ENCODE measurements around the gene ABHD18.

DNA sequence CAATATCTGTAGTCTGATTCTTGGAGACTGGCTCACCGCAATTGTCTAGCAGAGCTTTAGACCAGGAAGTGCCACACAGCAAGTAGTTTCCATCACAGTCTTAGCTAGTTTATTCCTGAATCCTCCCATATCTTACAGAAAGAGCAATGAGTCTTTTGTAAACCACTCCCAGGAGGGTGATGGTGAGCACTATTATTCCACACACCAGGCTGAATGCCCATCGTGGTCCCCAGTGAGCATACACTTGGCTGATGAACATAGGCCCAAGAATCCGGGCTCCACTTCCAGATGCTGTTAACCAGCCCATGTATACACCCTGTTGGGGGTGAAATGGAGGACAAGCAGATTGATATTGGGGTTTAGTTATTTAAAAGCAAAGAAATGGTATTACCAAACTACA, 44.7 kb upstream of the ABHD18 start:
- no peak for TF ChIP-seq EZH2phosphoT487 (IDR thresholded peaks at IDR 0.05; ENCODE audit: borderline replicate concordance, low read depth)
- no peak for TF ChIP-seq CTCF (IDR thresholded peaks at IDR 0.05)
- TF ChIP-seq GABPA (IDR thresholded peaks at IDR 0.05; ENCODE audit: low read depth): no peak
- TF ChIP-seq ZBTB33 (IDR thresholded peaks at IDR 0.05; ENCODE audit: borderline replicate concordance, low read depth): no peak
- TF ChIP-seq, protein P1, sequence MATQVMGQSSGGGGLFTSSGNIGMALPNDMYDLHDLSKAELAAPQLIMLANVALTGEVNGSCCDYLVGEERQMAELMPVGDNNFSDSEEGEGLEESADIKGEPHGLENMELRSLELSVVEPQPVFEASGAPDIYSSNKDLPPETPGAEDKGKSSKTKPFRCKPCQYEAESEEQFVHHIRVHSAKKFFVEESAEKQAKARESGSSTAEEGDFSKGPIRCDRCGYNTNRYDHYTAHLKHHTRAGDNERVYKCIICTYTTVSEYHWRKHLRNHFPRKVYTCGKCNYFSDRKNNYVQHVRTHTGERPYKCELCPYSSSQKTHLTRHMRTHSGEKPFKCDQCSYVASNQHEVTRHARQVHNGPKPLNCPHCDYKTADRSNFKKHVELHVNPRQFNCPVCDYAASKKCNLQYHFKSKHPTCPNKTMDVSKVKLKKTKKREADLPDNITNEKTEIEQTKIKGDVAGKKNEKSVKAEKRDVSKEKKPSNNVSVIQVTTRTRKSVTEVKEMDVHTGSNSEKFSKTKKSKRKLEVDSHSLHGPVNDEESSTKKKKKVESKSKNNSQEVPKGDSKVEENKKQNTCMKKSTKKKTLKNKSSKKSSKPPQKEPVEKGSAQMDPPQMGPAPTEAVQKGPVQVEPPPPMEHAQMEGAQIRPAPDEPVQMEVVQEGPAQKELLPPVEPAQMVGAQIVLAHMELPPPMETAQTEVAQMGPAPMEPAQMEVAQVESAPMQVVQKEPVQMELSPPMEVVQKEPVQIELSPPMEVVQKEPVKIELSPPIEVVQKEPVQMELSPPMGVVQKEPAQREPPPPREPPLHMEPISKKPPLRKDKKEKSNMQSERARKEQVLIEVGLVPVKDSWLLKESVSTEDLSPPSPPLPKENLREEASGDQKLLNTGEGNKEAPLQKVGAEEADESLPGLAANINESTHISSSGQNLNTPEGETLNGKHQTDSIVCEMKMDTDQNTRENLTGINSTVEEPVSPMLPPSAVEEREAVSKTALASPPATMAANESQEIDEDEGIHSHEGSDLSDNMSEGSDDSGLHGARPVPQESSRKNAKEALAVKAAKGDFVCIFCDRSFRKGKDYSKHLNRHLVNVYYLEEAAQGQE (IDR thresholded peaks at IDR 0.05; ENCODE audit: low read depth, low read length): no peak
- TF ChIP-seq JUND (IDR thresholded peaks at IDR 0.05): no peak
- TF ChIP-seq PBX3 (IDR thresholded peaks at IDR 0.05): no peak
- no peak for TF ChIP-seq EP300 (IDR thresholded peaks at IDR 0.05; ENCODE audit: borderline replicate concordance in 1 of 2, low read depth in 1 of 2, low read length in 1 of 2)
- no peak for TF ChIP-seq RFX5 (IDR thresholded peaks at IDR 0.05; ENCODE audit: low read length)
- no peak for TF ChIP-seq MEF2A (IDR thresholded peaks at IDR 0.05; ENCODE audit: borderline replicate concordance, low read depth)
- TF ChIP-seq RAD21 (IDR thresholded peaks at IDR 0.05; ENCODE audit: low read length): no peak
- no peak for TF ChIP-seq TCF12 (IDR thresholded peaks at IDR 0.05)
- TF ChIP-seq SMC3 (IDR thresholded peaks at IDR 0.05; ENCODE audit: low read depth, low read length): no peak
- TF ChIP-seq CHD2 (IDR thresholded peaks at IDR 0.05; ENCODE audit: low read length, partially characterized antibody): no peak
